H9 (cell line): Measurements from ENCODE around the gene ARMC9. TPM values are rescaled to one million over a fixed set of nuclear protein-coding genes. Genes with fewer than 3 reads are reported as not detected.
A peak's percentile ranks its signal among the peaks of the same experiment; 100 is the strongest.

Experiments
- DNase-seq: peaks from one replicate; pipeline ENCODE4 v3.0.0-alpha.2; 2017
- H2AFZ ChIP-seq: one replicate; pipeline ENCODE4 v1.6.1; 2013; ENCODE audit warnings: mild to moderate bottlenecking, low read length, control low read depth, moderate library complexity
- H2AK5ac ChIP-seq: 2 replicates; pipeline ENCODE4 v1.6.1; 2013; ENCODE audit warnings: low read length, control low read depth, mixed read lengths; ENCODE audit not compliant: insufficient read length
- H2BK120ac ChIP-seq: one replicate; pipeline ENCODE4 v1.6.1; 2013; ENCODE audit warnings: low read depth, mild to moderate bottlenecking, low read length, control low read depth, inconsistent platforms; ENCODE audit not compliant: poor library complexity, severe bottlenecking
- H2BK12ac ChIP-seq: 2 replicates; pipeline ENCODE4 v1.6.1; 2013; ENCODE audit warnings: low read length, control low read depth, mixed read lengths, low read depth; ENCODE audit not compliant: insufficient read length
- H2BK15ac ChIP-seq: 2 replicates; pipeline ENCODE4 v1.6.1; 2013; ENCODE audit warnings: low read depth, low read length, control low read depth
- H2BK20ac ChIP-seq: one replicate; pipeline ENCODE4 v1.6.1; 2013; ENCODE audit warnings: low read depth, mild to moderate bottlenecking, low read length, control low read depth, inconsistent platforms; ENCODE audit not compliant: poor library complexity, severe bottlenecking
- H2BK5ac ChIP-seq: 2 replicates; pipeline ENCODE4 v1.6.1; 2013; ENCODE audit warnings: low read length, control low read depth, mixed read lengths; ENCODE audit not compliant: insufficient read length
- H3K14ac ChIP-seq: 2 replicates; pipeline ENCODE4 v1.6.1; 2013; ENCODE audit warnings: low read length, control low read depth; ENCODE audit not compliant: insufficient read depth
- H3K18ac ChIP-seq: 2 replicates; pipeline ENCODE4 v1.6.1; 2013; ENCODE audit warnings: low read depth, mild to moderate bottlenecking, mixed read lengths, low read length, control low read depth; ENCODE audit not compliant: insufficient read length
- H3K23ac ChIP-seq: 2 replicates; pipeline ENCODE4 v1.6.1; 2013; ENCODE audit warnings: low read length, control low read depth, mixed read lengths, low read depth; ENCODE audit not compliant: insufficient read length
- H3K23me2 ChIP-seq: 2 replicates; pipeline ENCODE4 v1.6.1; 2013; ENCODE audit warnings: low read depth, mild to moderate bottlenecking, mixed read lengths, low read length, control low read depth; ENCODE audit not compliant: insufficient read length, poor library complexity, severe bottlenecking
- H3K27ac ChIP-seq: 2 replicates; pipeline ENCODE4 v1.5.1; 2013; ENCODE audit warnings: low read length, control low read depth, mixed read lengths, low read depth; ENCODE audit not compliant: insufficient read length
- H3K27me3 ChIP-seq: 2 replicates; pipeline ENCODE4 v1.6.1; 2013; ENCODE audit warnings: low read length, control low read depth, inconsistent platforms; ENCODE audit not compliant: insufficient read depth
- H3K4ac ChIP-seq: 2 replicates; pipeline ENCODE4 v1.6.1; 2013; ENCODE audit warnings: low read depth, mild to moderate bottlenecking, control low read depth, inconsistent platforms, low read length, moderate library complexity
- H3K4me1 ChIP-seq: 2 replicates; pipeline ENCODE4 v1.6.1; 2013; ENCODE audit warnings: low read length, control low read depth, inconsistent platforms; ENCODE audit not compliant: insufficient read depth
- H3K4me2 ChIP-seq: 2 replicates; pipeline ENCODE4 v1.6.1; 2013; ENCODE audit warnings: low read length, control low read depth, mixed read lengths; ENCODE audit not compliant: insufficient read length, insufficient read depth
- H3K56ac ChIP-seq: 2 replicates; pipeline ENCODE4 v1.6.1; 2013; ENCODE audit warnings: low read depth, mild to moderate bottlenecking, mixed read lengths, low read length, control low read depth; ENCODE audit not compliant: insufficient read length
- H3K79me1 ChIP-seq: 2 replicates; pipeline ENCODE4 v1.6.1; 2013; ENCODE audit warnings: low read depth, mild to moderate bottlenecking, moderate library complexity, low read length, control low read depth, inconsistent platforms; ENCODE audit not compliant: insufficient read depth, poor library complexity, severe bottlenecking
- H3K79me2 ChIP-seq: 2 replicates; pipeline ENCODE4 v1.6.1; 2013; ENCODE audit warnings: low read length, control low read depth, inconsistent platforms; ENCODE audit not compliant: insufficient read depth
- H3K9ac ChIP-seq: 2 replicates; pipeline ENCODE4 v1.6.1; 2013; ENCODE audit warnings: low read length, control low read depth, mixed read lengths; ENCODE audit not compliant: insufficient read length; ENCODE audit errors: extremely low read depth
- H3K9me3 ChIP-seq: one replicate; pipeline ENCODE4 v1.6.1; 2013; ENCODE audit warnings: low read depth, low read length, inconsistent platforms; ENCODE audit not compliant: control insufficient read depth
- H3T11ph ChIP-seq: one replicate; pipeline ENCODE4 v1.6.1; 2013; ENCODE audit warnings: mild to moderate bottlenecking, low read length, control low read depth, inconsistent platforms
- H4K20me1 ChIP-seq: one replicate; pipeline ENCODE4 v1.6.1; 2013; ENCODE audit not compliant: control insufficient read depth, insufficient read length, insufficient read depth
- H4K5ac ChIP-seq: 2 replicates; pipeline ENCODE4 v1.6.1; 2013; ENCODE audit warnings: low read depth, mild to moderate bottlenecking, mixed read lengths, low read length, control low read depth; ENCODE audit not compliant: insufficient read length
- H4K8ac ChIP-seq: replicated peaks from 2 replicates; pipeline ENCODE4 v1.6.1; 2013; ENCODE audit warnings: low read length, control low read depth, mixed read lengths, low read depth; ENCODE audit not compliant: insufficient read length
- H4K91ac ChIP-seq: 2 replicates; pipeline ENCODE4 v1.6.1; 2013; ENCODE audit warnings: low read depth, mild to moderate bottlenecking, moderate library complexity, mixed read lengths, low read length, control low read depth; ENCODE audit not compliant: insufficient read length
- H3K27ac Mint-ChIP-seq, 3 experiments: 2 replicates in 2 of 3; 3 replicates in 1 of 3; pipeline ENCODE4 v1.8.0; 2020 to 2021; ENCODE audit warnings: mixed read lengths in 3 of 3, mild to moderate bottlenecking in 1 of 3, moderate library complexity in 1 of 3
- H3K27me3 Mint-ChIP-seq: 2 replicates; pipeline ENCODE4 v1.8.0; 2021; ENCODE audit warnings: low read depth, mild to moderate bottlenecking, moderate library complexity, mixed read lengths
- H3K36me3 Mint-ChIP-seq, 3 experiments: 2 replicates in 2 of 3; 3 replicates in 1 of 3; pipeline ENCODE4 v1.8.0; 2020 to 2021; ENCODE audit warnings: low read depth in 3 of 3, mixed read lengths in 3 of 3; ENCODE audit not compliant: insufficient read depth in 1 of 3
- H3K4me1 Mint-ChIP-seq, 2 experiments: 2 replicates each; pipeline ENCODE4 v1.8.0; 2020; ENCODE audit warnings: mixed read lengths in 2 of 2
- H3K4me3 Mint-ChIP-seq, 2 experiments: 2 replicates in 1 of 2; 3 replicates in 1 of 2; pipeline ENCODE4 v1.8.0; 2020 to 2021; ENCODE audit warnings: mild to moderate bottlenecking in 2 of 2, mixed read lengths in 2 of 2, moderate library complexity in 1 of 2
- H3K9me3 Mint-ChIP-seq, 2 experiments: 2 replicates in 1 of 2; 3 replicates in 1 of 2; pipeline ENCODE4 v1.8.0; 2020; ENCODE audit warnings: mild to moderate bottlenecking in 2 of 2, mixed read lengths in 2 of 2, moderate library complexity in 1 of 2
- WGBS: extraction: QIAGEN DNeasy Blood & Tissue Kit; methylation state at CpG from one replicate; pipeline ENCODE4 v1.1.7; 2013; ENCODE audit warnings: missing lambda C conversion rate, low lambda C conversion rate, mixed read lengths; ENCODE audit not compliant: insufficient read length; ENCODE audit errors: extremely low coverage; 5-methylcytosine and 5-hydroxymethylcytosine counted together
- total RNA-seq: library from RNA; stranded (reverse); gene quantifications from 2 replicates; pipeline ENCODE4 v1.2.1, GENCODE V29; 2021
- TF ChIP-seq, protein P1 (sequence below): fragments of 200-600 bp; sonication (generic); conservative IDR thresholded peaks from 3 replicates; pipeline ENCODE4 v1.8.0; 2021; ENCODE audit warnings: antibody characterized with exemption, mild to moderate bottlenecking

Gene ARMC9
- total RNA-seq, 1 experiment from 2014 or later = 37.6 TPM

GRCh38 chr2:231294571-231295362 is 96.3 kb downstream of the ARMC9 start:
- no peak overlapping the region for H2BK20ac ChIP-seq
- H2BK120ac ChIP-seq = no peak overlapping the region
- Mint-ChIP-seq H3K9me3 (no peaks in the 10 kb centered on the region), H3K27ac (peak overlapping the region in 2 of 3 experiments; percentile 5 to 74; a peak in 4 of 7 replicates), H3K36me3 (peaks cover 5 to 19% (median 5%) of the 10 kb centered on the region in 3 experiments; a peak in 6 of 7 replicates), H3K4me3 (no peak overlapping the region), H3K27me3 (no peaks in the 10 kb centered on the region), H3K4me1 (peaks cover 8 to 16% of the 10 kb centered on the region in 2 experiments)
- H3K27ac ChIP-seq = no peak overlapping the region
- H3K14ac ChIP-seq = no peak overlapping the region
- H2AFZ ChIP-seq = no peak overlapping the region
- no peak overlapping the region for H2BK12ac ChIP-seq
- TF ChIP-seq, protein P1, sequence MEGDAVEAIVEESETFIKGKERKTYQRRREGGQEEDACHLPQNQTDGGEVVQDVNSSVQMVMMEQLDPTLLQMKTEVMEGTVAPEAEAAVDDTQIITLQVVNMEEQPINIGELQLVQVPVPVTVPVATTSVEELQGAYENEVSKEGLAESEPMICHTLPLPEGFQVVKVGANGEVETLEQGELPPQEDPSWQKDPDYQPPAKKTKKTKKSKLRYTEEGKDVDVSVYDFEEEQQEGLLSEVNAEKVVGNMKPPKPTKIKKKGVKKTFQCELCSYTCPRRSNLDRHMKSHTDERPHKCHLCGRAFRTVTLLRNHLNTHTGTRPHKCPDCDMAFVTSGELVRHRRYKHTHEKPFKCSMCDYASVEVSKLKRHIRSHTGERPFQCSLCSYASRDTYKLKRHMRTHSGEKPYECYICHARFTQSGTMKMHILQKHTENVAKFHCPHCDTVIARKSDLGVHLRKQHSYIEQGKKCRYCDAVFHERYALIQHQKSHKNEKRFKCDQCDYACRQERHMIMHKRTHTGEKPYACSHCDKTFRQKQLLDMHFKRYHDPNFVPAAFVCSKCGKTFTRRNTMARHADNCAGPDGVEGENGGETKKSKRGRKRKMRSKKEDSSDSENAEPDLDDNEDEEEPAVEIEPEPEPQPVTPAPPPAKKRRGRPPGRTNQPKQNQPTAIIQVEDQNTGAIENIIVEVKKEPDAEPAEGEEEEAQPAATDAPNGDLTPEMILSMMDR = no peak
- no peak overlapping the region for H3K18ac ChIP-seq
- H3K4me1 ChIP-seq = no peaks in the 10 kb centered on the region
- DNase-seq = no peak
- no peak overlapping the region for H4K8ac ChIP-seq
- H3K4me2 ChIP-seq = no peak overlapping the region
- H3K23me2 ChIP-seq = no peaks in the 10 kb centered on the region
- H3K79me1 ChIP-seq = no peaks in the 10 kb centered on the region
- H3K27me3 ChIP-seq = no peaks in the 10 kb centered on the region
- H2AK5ac ChIP-seq = no peak overlapping the region
- H3K79me2 ChIP-seq = no peaks in the 10 kb centered on the region
- H3T11ph ChIP-seq = no peak overlapping the region
- H2BK15ac ChIP-seq = no peak overlapping the region
- no peak overlapping the region for H3K9ac ChIP-seq
- H2BK5ac ChIP-seq = no peak overlapping the region
- no peak overlapping the region for H4K91ac ChIP-seq
- H3K4ac ChIP-seq = no peak overlapping the region
- no peak overlapping the region for H3K56ac ChIP-seq
- no peak overlapping the region for H3K23ac ChIP-seq
- H4K20me1 ChIP-seq = no peaks in the 10 kb centered on the region
- no peaks in the 10 kb centered on the region for H3K9me3 ChIP-seq
- H4K5ac ChIP-seq = no peak overlapping the region
- no CpG with 5 or more reads among the region's 10 CpGs for WGBS
